IPS-20b (cell line): Measurements from ENCODE around the gene VMP1.
A peak's percentile ranks its signal among the peaks of the same experiment; 100 is the strongest.

ENCODE experiments used
- H3K27ac ChIP-seq: one replicate; pipeline ENCODE4 v1.5.1; 2013; ENCODE audit warnings: low read length
- H3K27me3 ChIP-seq: 2 replicates; pipeline ENCODE4 v1.6.1; 2013; ENCODE audit warnings: mild to moderate bottlenecking, low read length, inconsistent platforms; ENCODE audit not compliant: insufficient read depth
- H3K36me3 ChIP-seq: 2 replicates; pipeline ENCODE4 v1.6.1; 2013; ENCODE audit warnings: low read depth, mild to moderate bottlenecking, inconsistent platforms, low read length, moderate library complexity; ENCODE audit not compliant: insufficient read depth
- H3K4me1 ChIP-seq: 2 replicates; pipeline ENCODE4 v1.6.1; 2013; ENCODE audit warnings: mild to moderate bottlenecking, control low read depth, inconsistent platforms, low read length, moderate library complexity; ENCODE audit not compliant: insufficient read depth
- H3K4me3 ChIP-seq: 2 replicates; pipeline ENCODE4 v1.5.1; 2013; ENCODE audit warnings: mild to moderate bottlenecking, low read length, inconsistent platforms
- H3K9ac ChIP-seq: 2 replicates; pipeline ENCODE4 v1.6.1; 2013; ENCODE audit warnings: low read depth, mild to moderate bottlenecking, inconsistent platforms, low read length, moderate library complexity
- H3K9me3 ChIP-seq: 2 replicates; pipeline ENCODE4 v1.6.1; 2013; ENCODE audit warnings: mild to moderate bottlenecking, low read depth, low read length, inconsistent platforms; ENCODE audit not compliant: insufficient read depth

The VMP1 gene

GRCh38 chr17:59688008-59688407 is 19.4 kb upstream of the VMP1 start:
- no peak overlapping the region for H3K9ac ChIP-seq
- H3K27ac ChIP-seq = no peak overlapping the region
- no peaks in the 10 kb centered on the region for H3K9me3 ChIP-seq
- no peak overlapping the region for H3K4me3 ChIP-seq
- H3K27me3 ChIP-seq = no peaks in the 10 kb centered on the region
- peaks cover 97% of the 10 kb centered on the region for H3K36me3 ChIP-seq
- H3K4me1 ChIP-seq = no peaks in the 10 kb centered on the region

- H3K9me3 ChIP-seq = no peaks in the 10 kb centered on the region
- H3K4me3 ChIP-seq = no peak overlapping the region
- H3K27me3 ChIP-seq = no peaks in the 10 kb centered on the region
- H3K9ac ChIP-seq = no peak overlapping the region
- H3K27ac ChIP-seq = no peak overlapping the region
- H3K4me1 ChIP-seq = no peaks in the 10 kb centered on the region
- peaks cover 97% of the 10 kb centered on the region for H3K36me3 ChIP-seq
Observed at GRCh38 chr17:59688496-59688895, 19.0 kb upstream of the VMP1 start.

- H3K9me3 ChIP-seq = no peaks in the 10 kb centered on the region
- no peaks in the 10 kb centered on the region for H3K27me3 ChIP-seq
- H3K4me1 ChIP-seq = no peaks in the 10 kb centered on the region
- H3K27ac ChIP-seq = no peak overlapping the region
- no peak overlapping the region for H3K9ac ChIP-seq
- H3K36me3 ChIP-seq = peaks cover 97% of the 10 kb centered on the region
- no peak overlapping the region for H3K4me3 ChIP-seq
Observed at GRCh38 chr17:59693582-59693981, 13.9 kb upstream of the VMP1 start.

GRCh38 chr17:59694344-59694743 is 13.1 kb upstream of the VMP1 start:
- no peak overlapping the region for H3K27ac ChIP-seq
- H3K4me3 ChIP-seq = no peak overlapping the region
- no peaks in the 10 kb centered on the region for H3K27me3 ChIP-seq
- no peaks in the 10 kb centered on the region for H3K9me3 ChIP-seq
- peaks cover 97% of the 10 kb centered on the region for H3K36me3 ChIP-seq
- H3K4me1 ChIP-seq = no peaks in the 10 kb centered on the region
- H3K9ac ChIP-seq = no peak overlapping the region

- Histone ChIP-seq H3K36me3 (peaks cover 96% of the 10 kb centered on the region), H3K27ac (no peak overlapping the region), H3K9ac (no peak overlapping the region), H3K4me3 (no peak overlapping the region), H3K4me1 (peaks cover 4% of the 10 kb centered on the region), H3K27me3 (no peaks in the 10 kb centered on the region), H3K9me3 (no peaks in the 10 kb centered on the region)
Observed at GRCh38 chr17:59695945-59696681, 11.3 kb upstream of the VMP1 start.

GRCh38 chr17:59696682-59697277 is 10.7 kb upstream of the VMP1 start:
- Histone ChIP-seq H3K27ac (no peak overlapping the region), H3K9me3 (no peaks in the 10 kb centered on the region), H3K4me3 (no peak overlapping the region), H3K27me3 (no peaks in the 10 kb centered on the region), H3K36me3 (peaks cover 95% of the 10 kb centered on the region), H3K9ac (no peak overlapping the region), H3K4me1 (peaks cover 7% of the 10 kb centered on the region)

GRCh38 chr17:59698143-59698542 is 9.3 kb upstream of the VMP1 start:
- Histone ChIP-seq H3K4me3 (no peak overlapping the region), H3K4me1 (peaks cover 7% of the 10 kb centered on the region), H3K27me3 (no peaks in the 10 kb centered on the region), H3K9ac (no peak overlapping the region), H3K36me3 (peaks cover 94% of the 10 kb centered on the region), H3K9me3 (no peaks in the 10 kb centered on the region), H3K27ac (no peak overlapping the region)

GRCh38 chr17:59699218-59699617 is 8.2 kb upstream of the VMP1 start:
- H3K4me3 ChIP-seq = no peak overlapping the region
- peaks cover 90% of the 10 kb centered on the region for H3K36me3 ChIP-seq
- H3K27me3 ChIP-seq = no peaks in the 10 kb centered on the region
- H3K9ac ChIP-seq = no peak overlapping the region
- H3K9me3 ChIP-seq = no peaks in the 10 kb centered on the region
- no peak overlapping the region for H3K27ac ChIP-seq
- peaks cover 7% of the 10 kb centered on the region for H3K4me1 ChIP-seq

GRCh38 chr17:59699786-59700185 is 7.7 kb upstream of the VMP1 start:
- Histone ChIP-seq H3K27me3 (no peaks in the 10 kb centered on the region), H3K4me3 (no peak overlapping the region), H3K27ac (no peak overlapping the region), H3K9me3 (no peaks in the 10 kb centered on the region), H3K4me1 (peaks cover 7% of the 10 kb centered on the region), H3K9ac (no peak overlapping the region), H3K36me3 (peaks cover 87% of the 10 kb centered on the region)

- no peak overlapping the region for H3K4me3 ChIP-seq
- H3K9me3 ChIP-seq = no peaks in the 10 kb centered on the region
- no peak overlapping the region for H3K9ac ChIP-seq
- no peaks in the 10 kb centered on the region for H3K27me3 ChIP-seq
- peaks cover 67% of the 10 kb centered on the region for H3K36me3 ChIP-seq
- H3K4me1 ChIP-seq = peaks cover 7% of the 10 kb centered on the region
- H3K27ac ChIP-seq = no peak overlapping the region
Observed at GRCh38 chr17:59702304-59702703, 5.2 kb upstream of the VMP1 start.

- peak overlapping the region; percentile 86 for H3K4me3 ChIP-seq
Observed at GRCh38 chr17:59707971-59708430, 547 bp downstream of the VMP1 start.

GRCh38 chr17:59711936-59712335 is 4.5 kb downstream of the VMP1 start:
- Histone ChIP-seq H3K9me3 (no peaks in the 10 kb centered on the region), H3K27ac (no peak overlapping the region), H3K9ac (no peak overlapping the region), H3K36me3 (no peaks in the 10 kb centered on the region), H3K4me3 (no peak overlapping the region), H3K4me1 (peaks cover 6% of the 10 kb centered on the region; the same call in 1 of the 2 replicates), H3K27me3 (no peaks in the 10 kb centered on the region)

More at GRCh38 chr17:59707971-59708430, 547 bp downstream of the VMP1 start:
- Histone ChIP-seq H3K36me3 (peaks cover 16% of the 10 kb centered on the region), H3K27me3 (no peaks in the 10 kb centered on the region), H3K4me1 (peaks cover 6% of the 10 kb centered on the region; the same call in 1 of the 2 replicates), H3K9me3 (no peaks in the 10 kb centered on the region), H3K27ac (no peak overlapping the region), H3K9ac (peak overlapping the region; percentile 90)
